Islet of Langerhans (tissue), 1 donor: Measurements from ENCODE around the gene LPAR1.

Source experiments
- FAIRE-seq: peaks from one replicate; lab custom pipeline; 2011; peaks lifted over from hg19 to GRCh38; lab: Jason Lieb, UNC

The LPAR1 gene

DNA sequence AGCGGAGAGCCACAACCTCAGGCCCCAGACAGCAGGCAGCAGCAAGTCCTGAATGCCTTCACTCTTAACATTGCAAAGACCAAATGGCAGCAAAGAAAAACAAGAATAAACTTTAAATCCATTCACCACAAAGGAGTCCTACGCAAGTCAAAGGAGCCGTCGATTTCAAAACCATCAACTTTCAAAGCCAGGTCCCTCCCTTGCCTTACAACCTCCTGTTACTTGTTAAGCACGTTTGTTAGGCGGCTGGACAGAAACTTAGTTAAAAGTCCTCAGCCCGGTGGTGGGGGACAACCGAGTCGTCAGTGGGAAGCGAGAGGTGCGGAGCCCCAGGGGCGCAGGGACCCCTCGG is 938 bp downstream of the LPAR1 start:
- FAIRE-seq = no peak

GRCh38 chr9:111036946-111037345 is 1.3 kb downstream of the LPAR1 start:
- FAIRE-seq = peak; percentile 30

GRCh38 chr9:111036429-111036789 is 1.9 kb downstream of the LPAR1 start:
- FAIRE-seq = no peak

- FAIRE-seq = no peak
These were observed 2.5 kb downstream of the LPAR1 start for GRCh38 chr9:111035543-111036428.

DNA sequence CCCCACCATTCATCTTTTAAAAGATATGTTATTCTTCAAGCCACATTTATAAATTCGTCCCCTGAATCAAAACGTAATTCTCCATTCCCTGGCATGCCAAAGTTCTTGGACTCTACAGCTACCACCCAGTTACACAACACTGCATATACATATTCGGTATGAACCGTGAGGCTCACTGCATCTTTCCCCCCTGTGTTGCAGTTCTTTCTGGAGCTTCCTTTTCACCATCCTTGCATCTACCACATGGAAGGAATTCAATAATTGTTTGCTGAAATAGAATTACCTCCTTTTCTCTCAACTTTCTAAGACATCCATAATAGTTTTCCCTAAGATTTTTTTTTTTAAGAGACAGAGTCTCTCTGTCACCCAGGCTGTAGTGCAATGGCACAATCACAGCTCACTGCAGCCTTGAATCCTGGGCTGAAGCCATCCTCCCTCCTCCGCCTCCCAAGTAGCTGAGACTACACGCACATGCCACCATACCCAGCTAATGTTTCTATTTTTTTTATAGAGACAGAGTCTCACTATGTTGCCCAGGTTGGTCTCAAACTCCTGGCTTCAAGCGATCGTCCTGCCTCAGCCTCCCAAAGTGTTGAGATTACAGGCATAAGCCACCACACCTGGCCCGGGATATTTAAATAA is 3.3 kb downstream of the LPAR1 start:
- no peak for FAIRE-seq

DNA sequence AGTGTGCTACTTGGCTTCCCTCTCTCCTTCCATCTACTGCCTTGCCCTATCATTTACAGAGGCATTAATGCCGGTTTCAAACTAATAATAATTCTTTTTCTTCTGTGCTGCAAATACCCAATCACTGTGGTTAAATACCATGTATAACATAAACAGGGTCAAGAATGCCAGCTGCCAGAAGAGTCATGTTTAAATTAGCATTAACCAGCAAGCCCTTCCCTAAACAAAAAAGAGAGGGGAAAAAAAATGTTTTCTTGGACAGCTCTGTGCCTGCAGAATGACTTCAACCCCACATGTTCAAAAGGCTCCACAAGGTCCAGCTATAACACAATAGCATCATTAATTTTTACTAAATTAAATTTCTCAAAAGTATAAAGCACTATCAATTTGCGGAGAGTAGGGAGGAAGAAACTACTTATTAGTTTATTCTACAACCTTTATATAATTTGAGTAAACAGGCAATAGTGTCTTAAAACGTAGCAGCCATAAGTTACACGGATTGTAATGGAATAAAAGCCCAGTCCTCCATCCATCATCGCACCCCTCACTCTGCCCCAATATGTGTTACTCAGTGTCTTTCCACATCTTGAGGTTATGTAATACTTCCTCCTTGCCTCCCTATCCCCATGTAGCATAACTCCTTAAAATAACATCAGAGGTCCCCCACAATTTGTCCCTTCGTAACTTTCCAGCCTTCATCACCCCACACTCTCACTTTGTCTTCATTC is 3.9 kb downstream of the LPAR1 start:
- FAIRE-seq = no peak

DNA sequence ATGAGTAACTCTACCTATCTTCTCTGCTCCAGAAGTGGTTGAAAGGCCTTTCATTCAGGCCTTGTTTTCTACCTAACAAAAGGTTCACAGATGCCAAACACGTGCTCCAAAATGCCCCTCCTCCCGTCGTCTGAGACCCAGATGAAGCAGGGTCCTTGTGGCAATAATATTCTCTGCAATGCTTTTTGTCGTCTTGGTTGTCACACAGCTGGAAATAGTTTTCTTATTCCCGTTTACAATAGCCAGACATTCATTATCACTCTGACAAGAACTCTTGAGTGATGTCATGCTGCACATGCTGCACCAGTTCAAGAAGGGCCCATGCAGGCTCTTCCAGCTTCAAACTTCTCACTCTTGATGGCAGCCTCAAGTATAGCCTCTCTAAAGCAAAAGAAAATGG is 7.8 kb downstream of the LPAR1 start:
- FAIRE-seq = no peak

- FAIRE-seq = no peak
These were observed 9.0 kb downstream of the LPAR1 start for GRCh38 chr9:111029260-111029659.

GRCh38 chr9:111027798-111028197 is 10.5 kb downstream of the LPAR1 start:
- FAIRE-seq = no peak

- FAIRE-seq = no peak
These were observed 15.1 kb downstream of the LPAR1 start for GRCh38 chr9:111023128-111023527.

DNA sequence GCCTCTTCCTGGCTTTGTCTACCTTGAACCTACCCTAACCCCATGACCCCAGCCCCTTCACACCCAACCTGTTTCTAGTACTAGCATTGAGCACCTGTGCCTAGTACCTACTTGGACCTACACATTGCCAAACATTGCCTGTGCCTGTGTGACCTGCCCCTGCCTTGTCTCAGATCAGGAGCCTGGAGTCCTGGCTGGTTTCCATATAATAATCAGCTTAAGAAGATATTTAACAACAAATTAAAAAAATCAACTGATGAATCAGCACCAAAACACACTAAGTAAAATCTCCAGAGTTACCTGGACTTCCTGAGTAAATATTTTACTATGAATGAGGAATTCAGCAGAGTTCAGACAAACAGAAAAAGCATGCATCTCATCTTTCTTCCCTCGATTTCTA is 17.7 kb downstream of the LPAR1 start:
- FAIRE-seq = no peak

DNA sequence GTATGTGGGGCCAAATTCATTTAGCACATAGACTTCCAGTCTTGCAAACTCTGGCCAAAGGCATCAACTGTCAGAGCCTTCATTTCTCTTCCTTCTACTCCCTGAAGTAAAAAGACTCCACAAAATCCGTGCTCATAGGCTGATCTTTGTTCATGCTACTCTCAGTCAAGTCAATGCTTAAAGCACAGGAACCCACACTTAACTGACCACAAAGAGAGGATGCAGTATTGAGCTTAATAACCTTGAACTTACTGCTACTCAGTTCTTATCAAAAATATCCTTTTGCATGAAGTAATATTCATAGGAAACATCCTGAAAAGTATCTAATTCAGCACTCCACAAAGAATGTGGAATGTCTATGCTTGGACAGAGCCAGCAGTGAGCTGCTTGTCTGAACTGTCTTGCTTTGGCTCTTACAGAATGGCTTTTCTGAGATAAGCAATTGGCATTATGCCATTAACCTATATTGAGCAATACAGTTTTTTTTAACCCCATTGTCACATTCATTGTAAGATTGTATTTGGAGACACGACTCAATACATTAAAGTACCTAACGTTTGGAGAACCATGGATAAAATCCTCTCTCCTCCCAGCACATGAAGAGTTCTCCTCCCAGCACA is 21.7 kb downstream of the LPAR1 start:
- no peak for FAIRE-seq

GRCh38 chr9:111016016-111016415 is 22.3 kb downstream of the LPAR1 start:
- no peak for FAIRE-seq

DNA sequence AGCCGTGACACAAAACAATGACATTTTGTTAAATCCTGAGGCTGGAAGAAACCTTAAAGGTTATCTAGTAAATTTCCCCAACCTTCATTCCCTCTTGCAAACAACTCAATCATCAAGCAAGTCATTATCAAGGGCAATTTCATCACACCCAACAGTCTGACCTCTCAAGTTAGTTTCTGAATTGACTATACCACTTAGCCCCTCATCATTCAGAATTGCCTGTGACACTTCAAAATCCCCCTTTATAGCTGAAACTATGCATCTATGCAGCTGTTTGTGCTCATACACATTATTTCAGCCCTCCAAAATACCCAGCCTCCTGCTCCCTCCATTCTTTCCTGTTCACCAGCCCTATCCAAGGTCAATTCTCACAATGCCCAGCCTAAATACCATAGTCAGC is 24.6 kb downstream of the LPAR1 start:
- no peak for FAIRE-seq

DNA sequence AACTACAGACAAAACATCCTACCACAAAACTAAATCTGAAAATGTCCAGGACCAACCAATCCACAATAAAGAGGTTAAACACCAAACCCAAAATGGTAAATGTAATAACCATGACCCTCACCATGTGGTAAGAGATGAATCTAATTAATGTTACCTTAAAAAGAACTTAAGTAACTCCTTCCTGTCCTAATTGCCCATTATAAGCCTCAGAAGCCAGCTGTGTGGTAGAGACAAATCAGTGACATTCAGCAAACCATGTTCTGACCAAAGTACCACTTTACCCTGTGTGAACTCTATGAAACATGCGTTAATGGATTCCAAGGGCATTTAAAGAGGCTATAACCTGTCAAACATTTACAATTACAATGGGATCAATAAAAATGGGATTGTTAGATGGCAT is 25.0 kb downstream of the LPAR1 start:
- FAIRE-seq = no peak

- FAIRE-seq = no peak
These were observed 29.9 kb downstream of the LPAR1 start for GRCh38 chr9:111008158-111009075.

DNA sequence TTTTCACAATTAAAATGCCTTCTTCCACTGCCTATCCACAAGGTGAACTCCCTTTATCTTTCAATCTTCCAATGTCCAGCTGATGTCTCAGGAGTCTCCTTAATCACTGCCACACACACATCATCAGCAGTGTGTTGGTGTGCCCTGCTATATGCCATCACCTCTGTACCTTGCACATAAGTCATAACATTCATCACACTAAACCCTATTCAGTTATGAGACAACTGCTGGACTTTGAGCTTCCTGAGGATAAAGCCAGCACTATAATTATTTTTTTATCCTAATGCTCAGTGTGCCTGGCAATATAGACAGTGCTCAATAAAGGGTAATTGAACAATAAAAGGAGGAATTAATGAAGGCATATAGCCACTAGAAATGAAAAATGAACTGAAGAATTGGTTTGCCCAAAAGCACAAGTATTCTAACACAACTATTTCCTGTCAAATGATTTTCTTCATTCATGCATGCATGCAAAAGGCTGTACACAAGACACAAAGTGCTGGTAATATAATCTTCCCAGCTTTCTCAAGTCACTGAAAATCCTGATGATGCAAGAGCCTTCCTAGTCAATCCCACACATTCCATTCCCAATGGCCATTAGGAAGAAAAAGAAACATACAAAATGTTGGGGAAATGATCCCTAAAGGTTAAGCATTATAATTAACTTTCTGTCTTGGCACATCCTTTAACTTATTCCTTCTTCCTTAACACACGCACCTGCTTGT is 32.4 kb downstream of the LPAR1 start:
- no peak for FAIRE-seq

DNA sequence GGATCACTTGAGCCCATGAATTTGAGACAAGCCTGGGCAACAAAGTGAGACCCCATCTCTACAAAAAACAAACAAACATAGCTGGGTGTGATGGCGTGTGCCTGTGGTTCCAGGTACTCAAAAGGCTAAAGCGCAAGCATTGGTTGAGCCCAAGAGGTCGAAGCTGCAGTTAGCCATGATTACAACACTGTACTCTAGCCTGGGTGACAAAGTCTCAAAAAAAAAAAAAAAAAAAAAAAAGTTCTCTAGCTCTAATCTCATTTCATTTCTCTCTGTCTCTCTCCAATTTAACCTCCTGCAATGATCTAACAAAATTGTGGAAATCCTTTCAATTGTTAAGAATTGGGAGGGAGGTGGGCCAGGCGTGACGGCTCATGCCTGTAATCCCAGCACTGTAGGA is 33.3 kb downstream of the LPAR1 start:
- no peak for FAIRE-seq

- FAIRE-seq = no peak
These were observed 35.1 kb downstream of the LPAR1 start for GRCh38 chr9:111003182-111003581.

- no peak for FAIRE-seq
These were observed 36.7 kb downstream of the LPAR1 start for GRCh38 chr9:111001526-111001925.

DNA sequence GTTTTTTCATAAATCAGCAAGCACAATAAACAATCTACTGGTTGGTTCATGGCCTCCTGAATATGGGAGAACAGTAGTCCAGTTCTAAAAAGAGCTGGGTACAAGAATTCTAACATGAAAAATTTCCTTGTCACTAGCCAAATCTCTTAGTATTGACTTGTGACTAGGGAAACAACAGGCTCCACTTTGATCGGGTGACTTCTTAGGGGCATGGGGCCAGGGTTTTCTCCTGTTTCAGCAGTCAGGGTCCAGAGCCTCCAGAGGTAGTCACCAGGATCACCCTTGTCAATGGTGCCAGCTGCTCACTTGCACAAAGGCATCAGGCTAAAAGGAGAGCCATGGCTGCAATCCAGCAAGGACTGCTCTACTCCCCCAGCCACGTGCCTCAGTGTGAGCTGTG is 38.1 kb downstream of the LPAR1 start:
- FAIRE-seq = no peak
